Measurements from ENCODE around the gene TERT. TPM values are rescaled to one million over a fixed set of nuclear protein-coding genes. Genes with fewer than 3 reads are reported as not detected.

Gene TERT
- total RNA-seq, 4 donors from 2014 or later, result not detected

DNA sequence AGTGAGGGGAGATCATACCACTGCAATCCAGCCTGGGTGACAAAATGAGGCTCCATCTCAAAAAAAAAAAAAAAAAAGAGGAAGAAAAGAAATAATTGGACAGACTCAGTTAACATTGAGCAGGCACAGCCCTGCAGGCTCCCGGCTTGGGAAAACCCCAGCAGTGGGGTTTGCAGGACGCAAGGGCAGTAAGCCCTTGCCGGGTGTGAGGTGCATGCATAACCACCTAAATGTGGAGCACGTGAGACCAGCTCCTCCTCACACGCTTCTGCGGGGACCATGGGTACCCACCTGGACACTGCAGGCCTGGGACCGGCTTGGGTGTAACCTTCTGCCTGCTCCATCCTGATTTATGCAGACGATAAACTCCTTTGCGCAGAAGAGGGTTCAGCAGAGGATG lies 74.5 kb downstream of the TERT start:
- Histone ChIP-seq H3K4me1 (no peaks in the 10 kb centered on the region), H3K9me3 (no peaks in the 10 kb centered on the region), H3K27me3 (peaks cover 82% of the 10 kb centered on the region), H3K27ac (no peak overlapping the region), H3K4me3 (no peak overlapping the region), H3K36me3 (no peaks in the 10 kb centered on the region)
- TF ChIP-seq, protein P1, sequence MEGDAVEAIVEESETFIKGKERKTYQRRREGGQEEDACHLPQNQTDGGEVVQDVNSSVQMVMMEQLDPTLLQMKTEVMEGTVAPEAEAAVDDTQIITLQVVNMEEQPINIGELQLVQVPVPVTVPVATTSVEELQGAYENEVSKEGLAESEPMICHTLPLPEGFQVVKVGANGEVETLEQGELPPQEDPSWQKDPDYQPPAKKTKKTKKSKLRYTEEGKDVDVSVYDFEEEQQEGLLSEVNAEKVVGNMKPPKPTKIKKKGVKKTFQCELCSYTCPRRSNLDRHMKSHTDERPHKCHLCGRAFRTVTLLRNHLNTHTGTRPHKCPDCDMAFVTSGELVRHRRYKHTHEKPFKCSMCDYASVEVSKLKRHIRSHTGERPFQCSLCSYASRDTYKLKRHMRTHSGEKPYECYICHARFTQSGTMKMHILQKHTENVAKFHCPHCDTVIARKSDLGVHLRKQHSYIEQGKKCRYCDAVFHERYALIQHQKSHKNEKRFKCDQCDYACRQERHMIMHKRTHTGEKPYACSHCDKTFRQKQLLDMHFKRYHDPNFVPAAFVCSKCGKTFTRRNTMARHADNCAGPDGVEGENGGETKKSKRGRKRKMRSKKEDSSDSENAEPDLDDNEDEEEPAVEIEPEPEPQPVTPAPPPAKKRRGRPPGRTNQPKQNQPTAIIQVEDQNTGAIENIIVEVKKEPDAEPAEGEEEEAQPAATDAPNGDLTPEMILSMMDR (IDR thresholded peaks at IDR 0.05), result no peak
- no peak for TF ChIP-seq POLR2AphosphoS5 (IDR thresholded peaks at IDR 0.05)
- no peak for TF ChIP-seq POLR2A (IDR thresholded peaks at IDR 0.05)
- TF ChIP-seq EP300 (IDR thresholded peaks at IDR 0.05), result no peak
- no peak for ATAC-seq
- WGBS, 2 donors (ENCODE audit: low coverage in 1 of 2), result 81% methylated on average over 6 of the region's 9 CpGs; no CpG with 5 or more reads in 1 of the 2 donors

DNA sequence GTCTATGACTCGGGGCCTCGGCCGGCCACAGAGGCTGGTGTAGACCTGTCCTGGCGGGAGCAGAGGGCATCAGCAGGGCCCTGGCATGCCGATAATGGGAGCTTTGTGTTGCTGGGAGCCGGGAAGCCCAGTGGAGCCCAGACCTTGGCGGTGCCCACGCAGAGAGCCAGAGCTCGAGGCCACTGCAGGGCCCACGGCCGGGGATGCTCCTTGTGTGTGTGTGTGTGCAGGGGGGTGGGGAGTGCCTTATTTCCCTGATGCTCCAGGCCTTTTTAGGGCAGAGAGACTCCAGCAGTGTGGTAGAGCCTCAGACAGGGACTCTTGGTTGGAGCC lies 75.1 kb downstream of the TERT start:
- H3K4me3 ChIP-seq, result no peak overlapping the region
- H3K27me3 ChIP-seq, result peaks cover 82% of the 10 kb centered on the region
- H3K36me3 ChIP-seq, result no peaks in the 10 kb centered on the region
- H3K9me3 ChIP-seq, result no peaks in the 10 kb centered on the region
- WGBS, 2 donors (ENCODE audit: low coverage in 1 of 2), result no CpG with 5 or more reads among the region's 11 CpGs
- no peaks in the 10 kb centered on the region for H3K4me1 ChIP-seq
- no peak overlapping the region for H3K27ac ChIP-seq
- TF ChIP-seq POLR2A (IDR thresholded peaks at IDR 0.05) (no peak), EP300 (IDR thresholded peaks at IDR 0.05) (no peak), POLR2AphosphoS5 (IDR thresholded peaks at IDR 0.05) (no peak)
- TF ChIP-seq, protein P1 (IDR thresholded peaks at IDR 0.05), result no peak
- ATAC-seq, result no peak

DNA sequence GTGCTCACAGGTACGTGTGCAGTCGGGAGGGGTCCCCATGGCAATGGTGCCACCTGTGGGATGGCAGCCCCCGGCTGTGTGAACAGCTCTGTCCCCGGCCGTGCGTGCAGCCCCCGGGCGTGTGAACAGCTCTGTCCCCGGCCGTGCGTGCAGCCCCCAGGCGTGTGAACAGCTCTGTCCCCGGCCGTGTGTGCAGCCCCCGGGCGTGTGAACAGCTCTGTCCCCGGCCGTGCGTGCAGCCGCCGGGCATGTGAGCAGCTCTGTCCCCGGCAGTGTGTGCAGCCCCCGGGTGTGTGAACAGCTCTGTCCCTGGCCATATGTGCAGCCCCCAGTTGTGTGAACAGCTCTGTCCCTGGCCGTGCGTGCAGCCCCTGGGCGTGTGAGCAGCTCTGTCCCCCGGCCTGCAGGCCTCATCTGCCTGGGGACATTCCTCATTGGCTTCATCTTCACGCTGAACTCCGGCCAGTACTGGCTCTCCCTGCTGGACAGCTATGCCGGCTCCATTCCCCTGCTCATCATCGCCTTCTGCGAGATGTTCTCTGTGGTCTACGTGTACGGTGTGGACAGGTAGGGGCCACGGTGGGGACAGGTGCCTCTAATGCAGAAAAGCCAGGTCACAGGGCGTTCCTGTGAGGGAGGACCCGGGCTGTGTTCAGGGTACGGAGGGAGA lies 75.6 kb downstream of the TERT start:
- H3K36me3 ChIP-seq, result no peaks in the 10 kb centered on the region
- H3K27ac ChIP-seq, result no peak overlapping the region
- no peak for TF ChIP-seq POLR2A (IDR thresholded peaks at IDR 0.05)
- no peak for TF ChIP-seq POLR2AphosphoS5 (IDR thresholded peaks at IDR 0.05)
- no peak for TF ChIP-seq EP300 (IDR thresholded peaks at IDR 0.05)
- TF ChIP-seq, protein P1 (IDR thresholded peaks at IDR 0.05), result no peak
- ATAC-seq, result no peak
- H3K9me3 ChIP-seq, result no peaks in the 10 kb centered on the region
- no peak overlapping the region for H3K4me3 ChIP-seq
- peaks cover 82% of the 10 kb centered on the region for H3K27me3 ChIP-seq
- H3K4me1 ChIP-seq, result no peaks in the 10 kb centered on the region
- 86% methylated on average over 2 of the region's 38 CpGs; no CpG with 5 or more reads in 1 of the 2 donors for WGBS, 2 donors (ENCODE audit: low coverage in 1 of 2)

DNA sequence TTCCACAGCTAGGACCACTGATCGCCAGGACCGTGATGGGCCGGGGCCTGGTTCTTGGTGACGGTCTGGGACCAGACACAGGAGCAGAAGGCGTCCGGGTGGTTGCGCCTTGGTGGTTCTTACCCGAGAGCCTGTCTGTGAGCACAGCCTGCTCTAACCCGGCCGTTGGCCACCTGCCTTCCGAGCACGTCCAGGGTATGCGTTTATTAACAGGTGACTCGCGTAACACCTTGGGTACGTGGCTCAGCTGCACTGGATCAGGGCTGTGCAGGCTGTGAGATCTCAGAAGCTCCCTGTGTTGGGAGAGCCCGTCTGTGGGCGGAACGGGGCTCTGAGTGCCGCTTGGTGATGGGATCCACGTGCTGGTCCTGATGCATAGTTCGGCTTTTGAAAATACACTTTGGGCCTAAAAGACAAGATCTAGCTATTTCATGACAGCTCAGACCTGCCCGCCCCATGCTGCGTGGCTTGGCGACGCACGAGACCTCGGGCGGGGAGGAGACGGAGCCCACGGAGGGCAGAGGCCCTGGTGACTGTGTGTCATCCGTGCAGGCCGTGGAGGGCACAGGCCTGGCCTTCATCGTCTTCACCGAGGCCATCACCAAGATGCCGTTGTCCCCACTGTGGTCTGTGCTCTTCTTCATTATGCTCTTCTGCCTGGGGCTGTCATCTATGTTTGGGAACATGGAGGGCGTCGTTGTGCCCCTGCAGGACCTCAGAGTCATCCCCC lies 76.4 kb downstream of the TERT start:
- Histone ChIP-seq H3K4me1 (no peaks in the 10 kb centered on the region), H3K4me3 (no peak overlapping the region), H3K9me3 (no peaks in the 10 kb centered on the region), H3K27ac (no peak overlapping the region), H3K36me3 (no peaks in the 10 kb centered on the region), H3K27me3 (peaks cover 82% of the 10 kb centered on the region)
- TF ChIP-seq, protein P1 (IDR thresholded peaks at IDR 0.05), result no peak
- no peak for TF ChIP-seq EP300 (IDR thresholded peaks at IDR 0.05)
- no peak for ATAC-seq
- WGBS, 2 donors (ENCODE audit: low coverage in 1 of 2), result 79 to 100% methylated on average over 1 to 6 of the region's 38 CpGs

Data from gastroesophageal sphincter (tissue), 4 donors.